ENCODE data around the gene ZNF726. TPM values are rescaled to one million over a fixed set of nuclear protein-coding genes. Genes with fewer than 3 reads are reported as not detected.
"Not testable (repeated sequence)": the region's sequence is repeated elsewhere in the genome, so short reads cannot be mapped to it uniquely, and the experiment has no call there.

Gene ZNF726
- 1 to 10 TPM; 8.3 to 9.9 TPM for total RNA-seq
- 1 to 10 TPM; 6.7 to 8.4 TPM for polyA plus RNA-seq (ENCODE audit: insufficient read length in 2 of 2)
- long read RNA-seq, donor 1, partial matches to known transcripts, result 0 of 3 reads
- long read RNA-seq, donor 1, other reads (novel, unspliced or antisense), result 0 of 3 reads
- long read RNA-seq, donor 2, result 0 reads
- long read RNA-seq, donor 3, result 0 reads
- long read RNA-seq, donor 4, partial matches to known transcripts, result 0 of 4 reads
- long read RNA-seq, donor 4, other reads (novel, unspliced or antisense), result 0 of 4 reads

GRCh38 chr19:23914402-23915286, at the start of gene ZNF726:
Gene ZNF726, plus strand, starts transcription at chr19:23914886. Its CDS starts 109 bp downstream, at chr19:23914995.
- H3K4me3 ChIP-seq (ENCODE audit: low read depth, low read length), result peak within 1 kb of the TSS; percentile 59
- peaks cover 9% of the 10 kb centered on the region for H3K4me1 ChIP-seq (ENCODE audit: control insufficient read depth, insufficient read depth, low read length)
- 4% methylated on average over 35 of the region's 44 CpGs for WGBS (ENCODE audit: insufficient coverage)
- H3K27ac ChIP-seq (ENCODE audit: low read depth, low read length), result peak within 1 kb of the TSS; percentile 61
- peak; percentile 82 to 98 (median 90) for DNase-seq (ENCODE audit: low read depth in 4 of 6, low spot score in 6 of 6)
- no peaks in the 10 kb centered on the region for H3K36me3 ChIP-seq (ENCODE audit: control insufficient read depth, insufficient read depth, low read length)
- H3K9me3 ChIP-seq (ENCODE audit: control insufficient read depth, insufficient read depth, low read length), result no peaks in the 10 kb centered on the region
- no peaks in the 10 kb centered on the region for H3K27me3 ChIP-seq (ENCODE audit: control insufficient read depth, insufficient read depth, low read length)

GRCh38 chr19:23867895-23868294, 46.8 kb upstream of the ZNF726 start:
- WGBS (ENCODE audit: insufficient coverage), result 89% methylated on average over 3 of the region's 4 CpGs
- peaks cover 5% of the 10 kb centered on the region for H3K9me3 ChIP-seq (ENCODE audit: control insufficient read depth, insufficient read depth, low read length)

GRCh38 chr19:23868630-23869029, 46.1 kb upstream of the ZNF726 start:
- peaks cover 5% of the 10 kb centered on the region for H3K9me3 ChIP-seq (ENCODE audit: control insufficient read depth, insufficient read depth, low read length)

More at GRCh38 chr19:23867895-23868294, 46.8 kb upstream of the ZNF726 start:
- Histone ChIP-seq H3K4me1 (ENCODE audit: control insufficient read depth, insufficient read depth, low read length) (no peaks in the 10 kb centered on the region), H3K36me3 (ENCODE audit: control insufficient read depth, insufficient read depth, low read length) (no peaks in the 10 kb centered on the region), H3K27ac (ENCODE audit: low read depth, low read length) (no peak overlapping the region), H3K4me3 (ENCODE audit: low read depth, low read length) (no peak overlapping the region), H3K27me3 (ENCODE audit: control insufficient read depth, insufficient read depth, low read length) (no peaks in the 10 kb centered on the region)
- no peak for DNase-seq (ENCODE audit: low read depth in 4 of 6, low spot score in 6 of 6)

GRCh38 chr19:23872282-23872919, 42.3 kb upstream of the ZNF726 start:
- no peaks in the 10 kb centered on the region for H3K27me3 ChIP-seq (ENCODE audit: control insufficient read depth, insufficient read depth, low read length)
- 67% methylated on average over 1 of the region's 1 CpG for WGBS (ENCODE audit: insufficient coverage)
- H3K27ac ChIP-seq (ENCODE audit: low read depth, low read length), result no peak overlapping the region
- H3K4me3 ChIP-seq (ENCODE audit: low read depth, low read length), result no peak overlapping the region
- H3K36me3 ChIP-seq (ENCODE audit: control insufficient read depth, insufficient read depth, low read length), result no peaks in the 10 kb centered on the region
- no peaks in the 10 kb centered on the region for H3K4me1 ChIP-seq (ENCODE audit: control insufficient read depth, insufficient read depth, low read length)
- no peak for DNase-seq (ENCODE audit: low read depth in 4 of 6, low spot score in 6 of 6)
- H3K9me3 ChIP-seq (ENCODE audit: control insufficient read depth, insufficient read depth, low read length), result no peaks in the 10 kb centered on the region

More at GRCh38 chr19:23868630-23869029, 46.1 kb upstream of the ZNF726 start:
- 100% methylated on average over 3 of the region's 3 CpGs for WGBS (ENCODE audit: insufficient coverage)
- Histone ChIP-seq H3K36me3 (ENCODE audit: control insufficient read depth, insufficient read depth, low read length) (no peaks in the 10 kb centered on the region), H3K4me1 (ENCODE audit: control insufficient read depth, insufficient read depth, low read length) (no peaks in the 10 kb centered on the region), H3K27ac (ENCODE audit: low read depth, low read length) (no peak overlapping the region), H3K4me3 (ENCODE audit: low read depth, low read length) (no peak overlapping the region), H3K27me3 (ENCODE audit: control insufficient read depth, insufficient read depth, low read length) (no peaks in the 10 kb centered on the region)
- DNase-seq (ENCODE audit: low read depth in 4 of 6, low spot score in 6 of 6), result no peak

- H3K36me3 ChIP-seq (ENCODE audit: control insufficient read depth, insufficient read depth, low read length), result no peaks in the 10 kb centered on the region
- H3K27me3 ChIP-seq (ENCODE audit: control insufficient read depth, insufficient read depth, low read length), result no peaks in the 10 kb centered on the region
- WGBS (ENCODE audit: insufficient coverage), result 81% methylated on average over 8 of the region's 12 CpGs
- no peak for DNase-seq (ENCODE audit: low read depth in 4 of 6, low spot score in 6 of 6)
- no peak overlapping the region for H3K27ac ChIP-seq (ENCODE audit: low read depth, low read length)
- H3K4me1 ChIP-seq (ENCODE audit: control insufficient read depth, insufficient read depth, low read length), result no peaks in the 10 kb centered on the region
- no peak overlapping the region for H3K4me3 ChIP-seq (ENCODE audit: low read depth, low read length)
- H3K9me3 ChIP-seq (ENCODE audit: control insufficient read depth, insufficient read depth, low read length), result no peaks in the 10 kb centered on the region
Measured at GRCh38 chr19:23876261-23876660, 38.4 kb upstream of the ZNF726 start.

- not testable (repeated sequence) for DNase-seq (ENCODE audit: low read depth in 4 of 6, low spot score in 6 of 6); H3K36me3 ChIP-seq (ENCODE audit: control insufficient read depth, insufficient read depth, low read length); H3K9me3 ChIP-seq (ENCODE audit: control insufficient read depth, insufficient read depth, low read length); H3K4me1 ChIP-seq (ENCODE audit: control insufficient read depth, insufficient read depth, low read length); H3K27ac ChIP-seq (ENCODE audit: low read depth, low read length); H3K4me3 ChIP-seq (ENCODE audit: low read depth, low read length); H3K27me3 ChIP-seq (ENCODE audit: control insufficient read depth, insufficient read depth, low read length)
- WGBS (ENCODE audit: insufficient coverage), result no CpG with 5 or more reads among the region's 3 CpGs
Measured at GRCh38 chr19:23876756-23877155, 37.9 kb upstream of the ZNF726 start.

- DNase-seq (ENCODE audit: low read depth in 4 of 6, low spot score in 6 of 6), result no peak
- H3K36me3 ChIP-seq (ENCODE audit: control insufficient read depth, insufficient read depth, low read length), result no peaks in the 10 kb centered on the region
- WGBS (ENCODE audit: insufficient coverage), result 59% methylated on average over 5 of the region's 5 CpGs
- H3K4me3 ChIP-seq (ENCODE audit: low read depth, low read length), result no peak overlapping the region
- H3K27me3 ChIP-seq (ENCODE audit: control insufficient read depth, insufficient read depth, low read length), result no peaks in the 10 kb centered on the region
- H3K9me3 ChIP-seq (ENCODE audit: control insufficient read depth, insufficient read depth, low read length), result no peaks in the 10 kb centered on the region
- H3K4me1 ChIP-seq (ENCODE audit: control insufficient read depth, insufficient read depth, low read length), result no peaks in the 10 kb centered on the region
- H3K27ac ChIP-seq (ENCODE audit: low read depth, low read length), result no peak overlapping the region
Measured at GRCh38 chr19:23882493-23882892, 32.2 kb upstream of the ZNF726 start.

GRCh38 chr19:23884363-23884762, 30.3 kb upstream of the ZNF726 start:
- no peak overlapping the region for H3K4me3 ChIP-seq (ENCODE audit: low read depth, low read length)
- DNase-seq (ENCODE audit: low read depth in 4 of 6, low spot score in 6 of 6), result no peak
- no peaks in the 10 kb centered on the region for H3K27me3 ChIP-seq (ENCODE audit: control insufficient read depth, insufficient read depth, low read length)
- H3K36me3 ChIP-seq (ENCODE audit: control insufficient read depth, insufficient read depth, low read length), result no peaks in the 10 kb centered on the region
- WGBS (ENCODE audit: insufficient coverage), result 89% methylated on average over 2 of the region's 2 CpGs
- no peaks in the 10 kb centered on the region for H3K4me1 ChIP-seq (ENCODE audit: control insufficient read depth, insufficient read depth, low read length)
- H3K27ac ChIP-seq (ENCODE audit: low read depth, low read length), result no peak overlapping the region
- H3K9me3 ChIP-seq (ENCODE audit: control insufficient read depth, insufficient read depth, low read length), result no peaks in the 10 kb centered on the region

- Histone ChIP-seq H3K27me3 (ENCODE audit: control insufficient read depth, insufficient read depth, low read length) (no peaks in the 10 kb centered on the region), H3K4me1 (ENCODE audit: control insufficient read depth, insufficient read depth, low read length) (no peaks in the 10 kb centered on the region), H3K27ac (ENCODE audit: low read depth, low read length) (no peak overlapping the region), H3K9me3 (ENCODE audit: control insufficient read depth, insufficient read depth, low read length) (no peaks in the 10 kb centered on the region), H3K36me3 (ENCODE audit: control insufficient read depth, insufficient read depth, low read length) (no peaks in the 10 kb centered on the region), H3K4me3 (ENCODE audit: low read depth, low read length) (no peak overlapping the region)
- no peak for DNase-seq (ENCODE audit: low read depth in 4 of 6, low spot score in 6 of 6)
- 88% methylated on average over 4 of the region's 5 CpGs for WGBS (ENCODE audit: insufficient coverage)
Measured at GRCh38 chr19:23887642-23888041, 27.0 kb upstream of the ZNF726 start.
